WTC11 (cell line): ENCODE results near the gene TFF2. TPM values are rescaled to one million over a fixed set of nuclear protein-coding genes. Genes with fewer than 3 reads are reported as not detected.

ENCODE experiments used
- ATAC-seq: fragments of 200-7000 bp; cut with Tn5 transposase; 2 replicates; pipeline ENCODE4 v1.10.0; 2021; ENCODE audit warnings: mild to moderate bottlenecking, moderate library complexity
- CTCF ChIA-PET: fragments of 300-600 bp; sonication (Branson Sonifier 250); formaldehyde crosslinking; loops from one replicate; lab custom pipeline; 2021; ENCODE audit warnings: antibody characterized with exemption; lab: Charles Lee
- POLR2A ChIA-PET: fragments of 350-600 bp; sonication (Branson Sonifier 250); formaldehyde crosslinking; loops from one replicate; lab custom pipeline; 2021; ENCODE audit warnings: antibody characterized with exemption; lab: Charles Lee
- DNase-seq: peaks from one replicate; pipeline ENCODE4 v3.0.0; 2021; ENCODE audit warnings: low spot score
- H3K27ac Mint-ChIP-seq: 2 replicates; pipeline ENCODE4 v1.8.0; 2021; ENCODE audit warnings: mixed read lengths
- H3K27me3 Mint-ChIP-seq: 2 replicates; pipeline ENCODE4 v1.8.0; 2021; ENCODE audit warnings: low read depth, mild to moderate bottlenecking, moderate library complexity, mixed read lengths
- H3K36me3 Mint-ChIP-seq: 2 replicates; pipeline ENCODE4 v1.8.0; 2021; ENCODE audit warnings: mixed read lengths
- H3K4me1 Mint-ChIP-seq: 2 replicates; pipeline ENCODE4 v1.8.0; 2022; ENCODE audit warnings: mixed read lengths
- H3K4me3 Mint-ChIP-seq: 2 replicates; pipeline ENCODE4 v1.8.0; 2021; ENCODE audit warnings: mild to moderate bottlenecking, moderate library complexity, mixed read lengths
- H3K9me3 Mint-ChIP-seq: 2 replicates; pipeline ENCODE4 v1.8.0; 2021; ENCODE audit warnings: mixed read lengths
- AFF4 ChIP-seq: sonication (generic); formaldehyde crosslinking; IDR thresholded peaks from 2 replicates; pipeline ENCODE4 v1.8.1; 2023; ENCODE audit warnings: mild to moderate bottlenecking, missing genetic modification reagents, borderline replicate concordance
- ATF1 ChIP-seq: sonication (generic); formaldehyde crosslinking; IDR thresholded peaks from 2 replicates; pipeline ENCODE4 v1.8.1; 2023; ENCODE audit warnings: mild to moderate bottlenecking, moderate library complexity, missing genetic modification reagents
- ATF3 ChIP-seq: sonication (generic); formaldehyde crosslinking; conservative IDR thresholded peaks from 2 replicates; pipeline ENCODE4 v1.8.1; 2022; ENCODE audit warnings: mild to moderate bottlenecking, missing genetic modification reagents
- CREB1 ChIP-seq: sonication (generic); formaldehyde crosslinking; IDR thresholded peaks from 2 replicates; pipeline ENCODE4 v1.8.0; 2023; ENCODE audit warnings: mild to moderate bottlenecking, missing genetic modification reagents
- EMX1 ChIP-seq: fragments of 250-450 bp; sonication (Bioruptor Pico); IDR thresholded peaks from 2 replicates; pipeline ENCODE4 v1.8.0; 2021; ENCODE audit warnings: mild to moderate bottlenecking
- GTF2I ChIP-seq: fragments of 250-450 bp; sonication (Bioruptor Pico); conservative IDR thresholded peaks from 2 replicates; pipeline ENCODE4 v1.4.0; 2021; ENCODE audit warnings: mild to moderate bottlenecking
- JAZF1 ChIP-seq: fragments of 250-450 bp; sonication (Bioruptor Pico); IDR thresholded peaks from 2 replicates; pipeline ENCODE4 v1.9.0; 2021; ENCODE audit warnings: moderate library complexity, mild to moderate bottlenecking, inconsistent platforms
- JUN ChIP-seq: sonication (generic); formaldehyde crosslinking; IDR thresholded peaks from 2 replicates; pipeline ENCODE4 v1.8.0; 2023; ENCODE audit warnings: mild to moderate bottlenecking, missing genetic modification reagents
- MLX ChIP-seq: sonication (generic); formaldehyde crosslinking; IDR thresholded peaks from 2 replicates; pipeline ENCODE4 v1.8.1; 2023; ENCODE audit warnings: mild to moderate bottlenecking, missing genetic modification reagents, moderate library complexity
- MYBL2 ChIP-seq: sonication (generic); formaldehyde crosslinking; IDR thresholded peaks from 2 replicates; pipeline ENCODE4 v1.8.1; 2023; ENCODE audit warnings: mild to moderate bottlenecking, moderate library complexity, missing genetic modification reagents
- OVOL2 ChIP-seq: fragments of 250-450 bp; sonication (Bioruptor Pico); IDR thresholded peaks from 2 replicates; pipeline ENCODE4 v1.9.0; 2021; ENCODE audit warnings: mild to moderate bottlenecking, borderline replicate concordance
- SMAD3 ChIP-seq: sonication (generic); formaldehyde crosslinking; IDR thresholded peaks from 2 replicates; pipeline ENCODE4 v1.8.0; 2022; ENCODE audit warnings: missing genetic modification reagents, mild to moderate bottlenecking, borderline replicate concordance
- USF1 ChIP-seq: sonication (generic); formaldehyde crosslinking; IDR thresholded peaks from 2 replicates; pipeline ENCODE4 v1.8.0; 2022; ENCODE audit warnings: mild to moderate bottlenecking, missing genetic modification reagents
- ZNF219 ChIP-seq: sonication (generic); formaldehyde crosslinking; IDR thresholded peaks from 2 replicates; pipeline ENCODE4 v1.8.0; 2023; ENCODE audit warnings: missing genetic modification reagents, mild to moderate bottlenecking, borderline replicate concordance
- ZNF232 ChIP-seq: sonication (generic); formaldehyde crosslinking; IDR thresholded peaks from 2 replicates; pipeline ENCODE4 v1.8.0; 2022; ENCODE audit warnings: mild to moderate bottlenecking, missing genetic modification reagents
- ZNF416 ChIP-seq: fragments of 250-450 bp; sonication (Bioruptor Pico); IDR thresholded peaks from 2 replicates; pipeline ENCODE4 v1.9.0; 2021; ENCODE audit warnings: mild to moderate bottlenecking, inconsistent platforms
- ZNF423 ChIP-seq: fragments of 250-450 bp; sonication (Bioruptor Pico); IDR thresholded peaks from 2 replicates; pipeline ENCODE4 v2.1.2; 2022; ENCODE audit warnings: mild to moderate bottlenecking, moderate library complexity
- ZNF512 ChIP-seq: sonication (generic); formaldehyde crosslinking; IDR thresholded peaks from 2 replicates; pipeline ENCODE4 v1.8.1; 2022; ENCODE audit warnings: missing genetic modification reagents, borderline replicate concordance
- total RNA-seq: library from RNA; stranded (reverse); gene quantifications from 3 replicates; pipeline ENCODE4 v1.2.3, GENCODE V29; 2021

TFF2 gene
- total RNA-seq, 1 experiment from 2014 or later: 0.33 TPM

- Mint-ChIP-seq H3K27me3 (no peaks in the 10 kb centered on the region; the same call in 1 of the 2 replicates), H3K27ac (no peak overlapping the region), H3K9me3 (no peaks in the 10 kb centered on the region), H3K36me3 (no peaks in the 10 kb centered on the region), H3K4me1 (peaks cover 2% of the 10 kb centered on the region; the same call in 1 of the 2 replicates), H3K4me3 (no peak overlapping the region)
- POLR2A ChIA-PET: no interaction called here
- ATAC-seq (no peak), DNase-seq (no peak)
- CTCF ChIA-PET: no interaction called here
- no peak for TF ChIP-seq ATF3
- no peak for TF ChIP-seq MYBL2 (CRISPR knock-in tag)
- no peak for TF ChIP-seq OVOL2 (CRISPR knock-in tag)
- TF ChIP-seq ATF1 (CRISPR knock-in tag): no peak
- TF ChIP-seq ZNF423 (CRISPR knock-in tag): no peak
- no peak for TF ChIP-seq EMX1
- no peak for TF ChIP-seq ZNF416 (CRISPR knock-in tag)
These were observed 15.0 kb upstream of the TFF2 start for GRCh38 chr21:42365770-42366169.

GRCh38 chr21:42364304-42364865 is 13.6 kb upstream of the TFF2 start:
- Mint-ChIP-seq H3K27ac (no peak overlapping the region; the same call in 1 of the 2 replicates), H3K9me3 (peaks cover 11% of the 10 kb centered on the region; the same call in 1 of the 2 replicates), H3K4me3 (no peak overlapping the region)
- CTCF ChIA-PET: no interaction called here
- no peak for ATAC-seq
- no peak for DNase-seq
- TF ChIP-seq MLX (CRISPR knock-in tag): no peak
- TF ChIP-seq USF1: no peak
- TF ChIP-seq AFF4 (CRISPR knock-in tag): no peak
- TF ChIP-seq JUN (CRISPR knock-in tag): no peak
- TF ChIP-seq ZNF219: no peak
- TF ChIP-seq ZNF512: no peak
- TF ChIP-seq GTF2I (CRISPR knock-in tag): no peak
- no peak for TF ChIP-seq SMAD3
- TF ChIP-seq CREB1 (CRISPR knock-in tag): no peak
- TF ChIP-seq ZNF423 (CRISPR knock-in tag): no peak
- TF ChIP-seq, all 79 proteins: peak for 0
- Mint-ChIP-seq H3K36me3 (peaks cover 8% of the 10 kb centered on the region; the same call in 1 of the 2 replicates), H3K27me3 (no peaks in the 10 kb centered on the region; the same call in 1 of the 2 replicates), H3K4me1 (peaks cover 2% of the 10 kb centered on the region; the same call in 1 of the 2 replicates)
- POLR2A ChIA-PET: no interaction called here

GRCh38 chr21:42363312-42363711 is 12.5 kb upstream of the TFF2 start:
- no peaks in the 10 kb centered on the region; the same call in 1 of the 2 replicates for H3K27me3 Mint-ChIP-seq
- CTCF ChIA-PET: interaction anchor here (0.6 kb wide), 1 partner anchor 18 kb away, joined by 3 read pairs; no protein-coding TSS in a partner anchor
- POLR2A ChIA-PET: no interaction called here
- peaks cover 20% of the 10 kb centered on the region for H3K9me3 Mint-ChIP-seq
- no peak overlapping the region for H3K4me3 Mint-ChIP-seq
- TF ChIP-seq ZNF232 (no peak), JAZF1 (CRISPR knock-in tag) (no peak), AFF4 (CRISPR knock-in tag) (no peak)
- DNase-seq: no peak
- peaks cover 12% of the 10 kb centered on the region for H3K36me3 Mint-ChIP-seq
- ATAC-seq: no peak
- peaks cover 2% of the 10 kb centered on the region; the same call in 1 of the 2 replicates for H3K4me1 Mint-ChIP-seq
- H3K27ac Mint-ChIP-seq: no peak overlapping the region
